K562 (cell line): Measurements from ENCODE around the gene B3GAT3. TPM values are rescaled to one million over a fixed set of nuclear protein-coding genes. Genes with fewer than 3 reads are reported as not detected.

Experiments
- ATAC-seq: fragments of 200-7000 bp; cut with Tn5 transposase; 3 replicates; pipeline ENCODE4 v1.9.1; 2020; ENCODE audit warnings: moderate library complexity
- BruUV-seq: library from RNA; stranded (reverse); fragments of 400-500 nt; replicated peaks from 2 replicates; lab custom pipeline; 2021; lab: Mats Ljungman, UMichigan
- CTCF ChIA-PET: fragments of 300-600 bp; formaldehyde crosslinking; extraction: SDS; loops from one replicate; lab custom pipeline; 2021; ENCODE audit warnings: low intra/inter-chr PET ratio; lab: Yijun Ruan, JAX
- POLR2A ChIA-PET: fragments of 300-600, 350-650 bp; sonication (Branson Sonifier 250); formaldehyde crosslinking; extraction: SDS; loops from one replicate; lab custom pipeline; 2021; ENCODE audit warnings: antibody characterized with exemption, inconsistent platforms; lab: Yijun Ruan, JAX
- DNase-seq, 4 experiments: peaks; one replicate each; pipeline versions ENCODE4 v3.0.0 to v3.0.0-alpha.2; 2011 to 2018; ENCODE audit warnings: low spot score in 3 of 4, mixed read lengths in 3 of 4; ENCODE audit errors: extremely low read depth in 1 of 4
- FAIRE-seq: peaks from 2 replicates; lab custom pipeline; 2011; peaks lifted over from hg19 to GRCh38; lab: Jason Lieb, UNC
- H2AFZ ChIP-seq: 2 replicates; pipeline ENCODE4 v1.6.0; 2011; ENCODE audit warnings: low read depth, low read length, control low read depth, inconsistent platforms
- H3K27ac ChIP-seq: fragments of 200-600 bp; 3 replicates; pipeline ENCODE4 v1.8.0; 2011; ENCODE audit warnings: low read depth, mild to moderate bottlenecking, control low read depth, inconsistent platforms, low read length, moderate library complexity, mixed read lengths; ENCODE audit errors: extremely low read depth
- H3K27me3 ChIP-seq, 2 experiments: fragments of 300-600 bp in 1 of 2; 2 replicates in 1 of 2; 3 replicates in 1 of 2; pipeline versions ENCODE4 v1.6.0 to v1.8.0; 2011; ENCODE audit warnings: inconsistent platforms in 2 of 2, low read length in 2 of 2, mild to moderate bottlenecking in 1 of 2, mixed read lengths in 1 of 2, moderate library complexity in 1 of 2; ENCODE audit not compliant: control insufficient read depth in 2 of 2, insufficient read depth in 2 of 2
- H3K36me3 ChIP-seq: fragments of 300-600 bp; 3 replicates; pipeline ENCODE4 v1.8.0; 2011; ENCODE audit warnings: mild to moderate bottlenecking, low read length, inconsistent platforms; ENCODE audit not compliant: control insufficient read depth, insufficient read depth
- H3K4me1 ChIP-seq, 2 experiments: fragments of 200-600 bp in 1 of 2; replicated peaks in 1 of 2; 2 replicates in 1 of 2; 3 replicates in 1 of 2; pipeline versions ENCODE4 v1.5.1 to v1.8.0; 2011; ENCODE audit warnings: inconsistent platforms in 2 of 2, low read length in 2 of 2, mild to moderate bottlenecking in 1 of 2, mixed read lengths in 1 of 2, moderate library complexity in 1 of 2; ENCODE audit not compliant: control insufficient read depth in 2 of 2, insufficient read depth in 2 of 2
- H3K4me2 ChIP-seq: 2 replicates; pipeline ENCODE4 v1.6.1; 2011; ENCODE audit warnings: low read length, control low read depth, inconsistent platforms, mixed read lengths; ENCODE audit not compliant: insufficient read depth
- H3K4me3 ChIP-seq: fragments of 200-600 bp; sonication (generic), shearing (Covaris generic); 2 replicates; pipeline ENCODE4 v1.5.1; 2016; ENCODE audit warnings: control low read depth, inconsistent platforms
- H3K79me2 ChIP-seq: fragments of 200-600 bp; 3 replicates; pipeline ENCODE4 v1.8.0; 2011; ENCODE audit warnings: low read length, inconsistent platforms; ENCODE audit not compliant: control insufficient read depth, insufficient read depth
- H3K9ac ChIP-seq, 2 experiments: 2 replicates each; pipeline versions ENCODE4 v1.6.0 to v1.6.1; 2011; ENCODE audit warnings: low read depth in 2 of 2, low read length in 2 of 2, control low read depth in 1 of 2, inconsistent platforms in 1 of 2, mild to moderate bottlenecking in 1 of 2, mixed read lengths in 1 of 2; ENCODE audit not compliant: insufficient read depth in 1 of 2
- H3K9me1 ChIP-seq: one replicate; pipeline ENCODE4 v1.6.0; 2011; ENCODE audit warnings: inconsistent platforms, mild to moderate bottlenecking, low read length, moderate library complexity; ENCODE audit not compliant: control insufficient read depth, insufficient read depth
- H3K9me3 ChIP-seq: replicated peaks from 2 replicates; pipeline ENCODE4 v1.5.1; 2011; ENCODE audit warnings: low read depth, low read length, inconsistent platforms; ENCODE audit not compliant: control insufficient read depth, insufficient read depth
- H4K20me1 ChIP-seq: replicated peaks from 2 replicates; pipeline ENCODE4 v1.6.1; 2011; ENCODE audit warnings: low read length, inconsistent platforms, mixed read lengths; ENCODE audit not compliant: control insufficient read depth, insufficient read depth
- BACH1 ChIP-seq: fragments of 200-800 bp; sonication (Bioruptor generic); IDR thresholded peaks from 2 replicates; pipeline ENCODE4 v1.6.1; 2016; ENCODE audit warnings: missing genetic modification characterization, missing compliant biosample characterization
- ELF1 ChIP-seq: fragments of 200-800 bp; sonication (Bioruptor generic); IDR thresholded peaks from 2 replicates; pipeline ENCODE4 v1.6.1; 2016; ENCODE audit warnings: missing genetic modification characterization, missing compliant biosample characterization
- ETS1 ChIP-seq: conservative IDR thresholded peaks from 2 replicates; pipeline ENCODE4 v1.6.1; 2011; ENCODE audit warnings: low read depth, mild to moderate bottlenecking, low read length; ENCODE audit not compliant: control insufficient read depth
- SIX5 ChIP-seq, 2 experiments: IDR thresholded peaks; 2 replicates each; pipeline ENCODE4 v1.6.1; 2011; ENCODE audit warnings: low read length in 2 of 2, borderline replicate concordance in 1 of 2, low read depth in 1 of 2, mild to moderate bottlenecking in 1 of 2, moderate library complexity in 1 of 2; ENCODE audit not compliant: insufficient read depth in 1 of 2
- ZBTB33 ChIP-seq: sonication (generic); formaldehyde crosslinking; IDR thresholded peaks from 2 replicates; pipeline ENCODE4 v1.8.1; 2023; ENCODE audit warnings: mild to moderate bottlenecking, missing genetic modification reagents
- ZNF316 ChIP-seq: fragments of 450-650 bp; IDR thresholded peaks from 2 replicates; pipeline ENCODE4 v1.6.1; 2016
- ZNF347 ChIP-seq: fragments of 450-650 bp; formaldehyde crosslinking; IDR thresholded peaks from 2 replicates; pipeline ENCODE4 v1.4.0; 2020; ENCODE audit warnings: low read depth, mild to moderate bottlenecking, moderate library complexity
- ZNF408 ChIP-seq: fragments of 250-450 bp; sonication (Bioruptor Pico); IDR thresholded peaks from 2 replicates; pipeline ENCODE4 v1.4.0; 2020; ENCODE audit warnings: low read depth, mild to moderate bottlenecking, moderate library complexity
- WGBS: fragments of 100-300 bp; shearing (Covaris generic); methylation state at CpG from one replicate; pipeline ENCODE4 v1.1.6; 2016; ENCODE audit warnings: low coverage, mixed read lengths; ENCODE audit not compliant: insufficient coverage; ENCODE audit errors: missing lambda C conversion rate; 5-methylcytosine and 5-hydroxymethylcytosine counted together
- in situ Hi-C: fragments of 300-500 bp; cut with MboI; formaldehyde crosslinking; loops from 4 replicates; pipeline ENCODE4 v1.15.0; 2018; ENCODE audit warnings: inconsistent platforms, mixed read lengths
- intact Hi-C: fragments of 100-400 bp; cut with micrococcal nuclease; formaldehyde crosslinking; loops from 2 replicates; pipeline ENCODE4 v1.14.2; 2022
- polyA plus RNA-seq, 8 experiments: library from polyadenylated mRNA; depleted of rRNA in 4 of 8; stranded (reverse) in 5 of 8; unstranded in 3 of 8; fragments of >200 nt; fragmentation: Nextera tagmentation in 2 of 8; fragmentation: Illumina TruSeq in 1 of 8; extraction: Ambion mirVana in 2 of 8; extraction: Trizol in 1 of 8; gene quantifications; 2 replicates each; pipeline versions ENCODE4 v1.2.1 to v1.2.3, GENCODE V29; 2011 to 2014; ENCODE audit warnings: inconsistent platforms in 1 of 8, missing spikeins in 1 of 8
- total RNA-seq, 7 experiments: library from RNA; depleted of rRNA in 6 of 7; stranded (reverse); fragments of >200 nt in 6 of 7; fragmentation: Illumina TruSeq in 2 of 7; extraction: Trizol in 2 of 7; gene quantifications; 2 replicates each; pipeline versions ENCODE4 v1.2.1 to v1.2.3, GENCODE V29; 2011 to 2021; ENCODE audit warnings: low replicate concordance in 1 of 7

Gene B3GAT3
- total and polyA plus RNA-seq, 9 of the 15 experiments (the other 6 are each of a cell fraction or from before 2014, with no cell fraction given) = 0.30 to 64.0 (median 21.4) TPM

DNA sequence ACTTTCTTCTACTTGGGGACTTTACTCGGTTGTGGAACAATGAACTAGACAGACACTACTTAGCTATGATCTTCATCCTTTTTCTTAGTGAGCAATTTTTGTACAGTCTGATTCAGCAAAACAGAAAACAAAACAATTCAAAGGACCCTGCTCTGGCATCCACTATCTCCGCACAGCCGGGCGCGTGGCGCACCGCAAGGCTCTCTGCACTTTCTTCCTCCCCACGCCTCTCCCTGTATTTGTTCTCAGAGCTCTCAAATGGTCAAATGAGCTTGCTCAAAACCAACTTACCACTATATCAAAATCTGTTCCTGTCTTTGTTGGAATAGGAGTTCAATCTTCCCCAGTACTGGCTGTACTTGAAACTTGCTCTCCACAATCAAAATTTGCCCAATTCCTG lies 55.5 kb downstream of the B3GAT3 start:
- H3K27me3 ChIP-seq = no peaks in the 10 kb centered on the region
- in situ Hi-C loops = no loop called here
- peak; percentile 16; the same call in 1 of the 2 replicates for TF ChIP-seq ZBTB33
- no peak for TF ChIP-seq ETS1
- TF ChIP-seq ZNF408 = no peak
- TF ChIP-seq ELF1 = no peak
- peak; percentile 28; the same call in 1 of the 2 replicates for TF ChIP-seq ZNF316
- no peak for TF ChIP-seq SIX5 (IDR thresholded peaks at IDR 0.05; ENCODE audit: borderline replicate concordance in 1 of 2, insufficient read depth in 1 of 2, low read depth in 1 of 2, low read length in 2 of 2)
- no peak for TF ChIP-seq BACH1 (tag)
- no peak for TF ChIP-seq ZNF347

More for the DNA sequence above, 55.5 kb downstream of the B3GAT3 start:
- Histone ChIP-seq H3K4me3 (no peak overlapping the region), H3K9ac (0 out of 4 replicates have a peak overlapping the region, but pooled peaks of 1 of the 2 experiments have one; percentile 24), H3K9me3 (no peaks in the 10 kb centered on the region), H3K9me1 (no peaks in the 10 kb centered on the region), H2AFZ (no peak overlapping the region), H3K4me2 (no peak overlapping the region), H3K36me3 (peaks cover 92% of the 10 kb centered on the region), H3K79me2 (peaks cover 74% of the 10 kb centered on the region), H3K4me1 (peaks cover 5 to 12% of the 10 kb centered on the region in 2 experiments; a peak in 3 of 5 replicates), H4K20me1 (peaks cover 14% of the 10 kb centered on the region), H3K27ac (no peak overlapping the region)
- intact Hi-C loops = no loop called here
- DNase-seq = no peak
- POLR2A ChIA-PET = interaction anchor here (0.6 to 1.8 kb wide), 8 partner anchors 8 to 194 kb away, joined by 3 to 5 read pairs (median 4); partner anchors contain the start of gene EEF1G
- no peak for ATAC-seq
- FAIRE-seq = no peak
- BruUV-seq = no TSS peak
- WGBS = 90% methylated on average over 8 of the region's 8 CpGs
- CTCF ChIA-PET = no interaction called here
